HepG2 (cell line): ENCODE data around the gene HLA-DMB. TPM values are rescaled to one million over a fixed set of nuclear protein-coding genes. Genes with fewer than 3 reads are reported as not detected.

Source experiments
- ATAC-seq: fragments of 200-7000 bp; cut with Tn5 transposase; 3 replicates; pipeline ENCODE4 v1.9.1; 2020; ENCODE audit warnings: mild to moderate bottlenecking, moderate library complexity
- BruUV-seq: library from RNA; stranded (reverse); fragments of 400-500 nt; replicated peaks from 2 replicates; lab custom pipeline; 2021; lab: Mats Ljungman, UMichigan
- CTCF ChIA-PET: fragments of 300-600 bp; formaldehyde crosslinking; extraction: SDS; loops from one replicate; lab custom pipeline; 2021; ENCODE audit warnings: low total read pairs, inconsistent platforms, low intra/inter-chr PET ratio; lab: Yijun Ruan, JAX
- POLR2A ChIA-PET: fragments of 350-600 bp; sonication (Branson Sonifier 250); formaldehyde crosslinking; loops from one replicate; lab custom pipeline; 2020; ENCODE audit warnings: antibody characterized with exemption, inconsistent platforms; lab: Yijun Ruan, JAX
- DNase-seq: peaks from one replicate; pipeline ENCODE4 v3.0.0-alpha.2; 2015; ENCODE audit warnings: low spot score
- FAIRE-seq: peaks from 3 replicates; lab custom pipeline; 2011; peaks lifted over from hg19 to GRCh38; lab: Jason Lieb, UNC
- H2AFZ ChIP-seq: one replicate; pipeline ENCODE4 v1.6.1; 2011; ENCODE audit warnings: low read length, inconsistent platforms
- H3K27ac ChIP-seq: fragments of 300-600 bp; 3 replicates; pipeline ENCODE4 v1.8.0; 2011; ENCODE audit warnings: mixed run types, mild to moderate bottlenecking, mixed read lengths, low read length, inconsistent platforms; ENCODE audit not compliant: insufficient read depth; ENCODE audit errors: extremely low read length
- H3K27me3 ChIP-seq, 2 experiments: fragments of 200-600 bp in 1 of 2; 2 replicates in 1 of 2; 3 replicates in 1 of 2; pipeline versions ENCODE4 v1.6.0 to v1.8.0; 2011; ENCODE audit warnings: low read length in 2 of 2, mild to moderate bottlenecking in 2 of 2, moderate library complexity in 2 of 2, inconsistent platforms in 1 of 2; ENCODE audit not compliant: insufficient read depth in 2 of 2, control insufficient read depth in 1 of 2
- H3K36me3 ChIP-seq, 2 experiments: fragments of 200-600 bp in 1 of 2; replicated peaks in 1 of 2; 2 replicates in 1 of 2; 3 replicates in 1 of 2; pipeline versions ENCODE4 v1.5.1 to v1.8.0; 2011; ENCODE audit warnings: low read length in 2 of 2, inconsistent platforms in 1 of 2; ENCODE audit not compliant: insufficient read depth in 2 of 2, control insufficient read depth in 1 of 2
- H3K4me1 ChIP-seq: 2 replicates; pipeline ENCODE4 v1.5.1; 2012; ENCODE audit warnings: low read length, inconsistent platforms; ENCODE audit not compliant: insufficient read depth
- H3K4me2 ChIP-seq: 2 replicates; pipeline ENCODE4 v1.6.0; 2011; ENCODE audit warnings: low read depth, low read length, inconsistent platforms
- H3K4me3 ChIP-seq, 3 experiments: fragments of 200-600 bp in 1 of 3; sonication (generic), shearing (Covaris generic) in 1 of 3; replicated peaks in 1 of 3; 2 replicates each; pipeline ENCODE4 v1.5.1; 2011 to 2016; ENCODE audit warnings: low read length in 3 of 3, inconsistent platforms in 2 of 3, low read depth in 2 of 3, mild to moderate bottlenecking in 2 of 3, control low read depth in 1 of 3, mixed read lengths in 1 of 3; ENCODE audit not compliant: insufficient read depth in 1 of 3
- H3K79me2 ChIP-seq: one replicate; pipeline ENCODE4 v1.6.1; 2011; ENCODE audit warnings: low read length, inconsistent platforms; ENCODE audit not compliant: insufficient read depth
- H3K9ac ChIP-seq: 2 replicates; pipeline ENCODE4 v1.6.0; 2011; ENCODE audit warnings: mild to moderate bottlenecking, low read depth, low read length, inconsistent platforms; ENCODE audit not compliant: insufficient read depth
- H3K9me3 ChIP-seq: 2 replicates; pipeline ENCODE4 v1.5.1; 2012; ENCODE audit warnings: mild to moderate bottlenecking, low read length
- H4K20me1 ChIP-seq: 2 replicates; pipeline ENCODE4 v1.6.0; 2011; ENCODE audit warnings: inconsistent platforms, mild to moderate bottlenecking, low read length, moderate library complexity; ENCODE audit not compliant: insufficient read depth
- KLF16 ChIP-seq, 2 experiments: sonication (generic) in 1 of 2; formaldehyde crosslinking in 1 of 2; IDR thresholded peaks; 2 replicates each; pipeline versions ENCODE4 v1.6.1 to v1.8.0; 2016 to 2023; ENCODE audit warnings: missing genetic modification reagents in 2 of 2, missing compliant biosample characterization in 1 of 2
- MIER2 ChIP-seq: IDR thresholded peaks from 2 replicates; pipeline ENCODE4 v1.6.1; 2016; ENCODE audit warnings: missing biosample characterization, missing genetic modification reagents
- RARA ChIP-seq: IDR thresholded peaks from 2 replicates; pipeline ENCODE4 v1.6.1; 2016; ENCODE audit warnings: missing genetic modification reagents, missing compliant biosample characterization
- SALL2 ChIP-seq: sonication (generic); formaldehyde crosslinking; IDR thresholded peaks from 2 replicates; pipeline ENCODE4 v1.8.1; 2023; ENCODE audit warnings: mild to moderate bottlenecking, missing genetic modification reagents, inconsistent platforms
- SAP130 ChIP-seq: IDR thresholded peaks from 2 replicates; pipeline ENCODE4 v1.6.1; 2016; ENCODE audit warnings: low read depth
- SP4 ChIP-seq: sonication (generic); formaldehyde crosslinking; IDR thresholded peaks from 2 replicates; pipeline ENCODE4 v1.8.1; 2023; ENCODE audit warnings: mild to moderate bottlenecking, missing genetic modification reagents
- THYN1 ChIP-seq: sonication (generic); formaldehyde crosslinking; IDR thresholded peaks from 2 replicates; pipeline ENCODE4 v1.8.1; 2023; ENCODE audit warnings: low read depth, mild to moderate bottlenecking, moderate library complexity, missing genetic modification reagents, borderline replicate concordance
- XRCC5 ChIP-seq: fragments of 200-400 bp; formaldehyde crosslinking; optimal IDR thresholded peaks from 2 replicates; pipeline ENCODE3; 2017; ENCODE audit warnings: mild to moderate bottlenecking, low read length
- YEATS4 ChIP-seq: sonication (generic); formaldehyde crosslinking; IDR thresholded peaks from 2 replicates; pipeline ENCODE4 v1.4.0; 2020; ENCODE audit warnings: missing genetic modification reagents, borderline replicate concordance
- ZBTB7A ChIP-seq: sonication (generic); formaldehyde crosslinking; IDR thresholded peaks from 2 replicates; pipeline ENCODE4 v1.8.0; 2022; ENCODE audit warnings: mild to moderate bottlenecking, missing genetic modification reagents
- ZFP1 ChIP-seq: IDR thresholded peaks from 2 replicates; pipeline ENCODE4 v1.6.1; 2016
- ZFP41 ChIP-seq: sonication (generic); formaldehyde crosslinking; IDR thresholded peaks from 2 replicates; pipeline ENCODE4 v1.4.0; 2020; ENCODE audit warnings: mild to moderate bottlenecking, missing genetic modification reagents, borderline replicate concordance
- ZNF333 ChIP-seq: sonication (generic); formaldehyde crosslinking; IDR thresholded peaks from 2 replicates; pipeline ENCODE4 v1.4.0; 2020; ENCODE audit warnings: mild to moderate bottlenecking, missing genetic modification reagents, borderline replicate concordance
- ZNF83 ChIP-seq: sonication (generic); formaldehyde crosslinking; IDR thresholded peaks from 2 replicates; pipeline ENCODE4 v1.4.0; 2020; ENCODE audit warnings: missing genetic modification reagents, mild to moderate bottlenecking, borderline replicate concordance
- ZNF879 ChIP-seq: sonication (generic); formaldehyde crosslinking; IDR thresholded peaks from 2 replicates; pipeline ENCODE4 v1.8.1; 2023; ENCODE audit warnings: missing genetic modification reagents
- WGBS: methylation state at CpG from one replicate; pipeline ENCODE4 v1.1.6; 2017; ENCODE audit warnings: low lambda C conversion rate; 5-methylcytosine and 5-hydroxymethylcytosine counted together
- in situ Hi-C: cut with HindIII; loops from 2 replicates; pipeline ENCODE4 v1.10.0; 2017; ENCODE audit warnings: low pct_unique_long_range_greater_than_20kb; ENCODE audit not compliant: extremely low pct_ligation_motif_present
- intact Hi-C: fragments of 100-400 bp; cut with micrococcal nuclease; formaldehyde crosslinking; loops from one replicate; pipeline ENCODE4 v1.10.0; 2022; ENCODE audit not compliant: unreplicated experiment
- polyA plus RNA-seq, 8 experiments: library from polyadenylated mRNA; depleted of rRNA in 3 of 8; stranded (reverse) in 7 of 8; unstranded in 1 of 8; fragments of >200 nt; fragmentation: Illumina TruSeq in 4 of 8; extraction: Trizol in 4 of 8; gene quantifications; 2 replicates each; pipeline versions ENCODE4 v1.2.1 to v1.2.3, GENCODE V29; 2011 to 2016; ENCODE audit warnings: low read depth in 4 of 8, missing spikeins in 1 of 8, mixed read lengths in 1 of 8; ENCODE audit not compliant: insufficient read depth in 1 of 8
- total RNA-seq, 5 experiments: library from RNA; depleted of rRNA; stranded (reverse); fragments of >200 nt; fragmentation: Illumina TruSeq; extraction: Trizol; gene quantifications; 2 replicates each; pipeline ENCODE4 v1.2.3, GENCODE V29; 2016; ENCODE audit warnings: low read depth in 1 of 5
- TF ChIP-seq, protein P1 (sequence below): sonication (generic); formaldehyde crosslinking; IDR thresholded peaks from 2 replicates; pipeline ENCODE4 v1.4.0; 2020; ENCODE audit warnings: mild to moderate bottlenecking, missing genetic modification reagents
- TF ChIP-seq, protein P2 (sequence below): sonication (generic); formaldehyde crosslinking; IDR thresholded peaks from 2 replicates; pipeline ENCODE4 v1.5.0; 2020; ENCODE audit warnings: missing genetic modification reagents, mild to moderate bottlenecking, borderline replicate concordance
- TF ChIP-seq, protein P3 (sequence below): sonication (generic); formaldehyde crosslinking; IDR thresholded peaks from 2 replicates; pipeline ENCODE4 v1.8.0; 2022; ENCODE audit warnings: missing genetic modification reagents, low read depth, mild to moderate bottlenecking, borderline replicate concordance
- TF ChIP-seq, protein P4 (sequence below): sonication (generic); formaldehyde crosslinking; IDR thresholded peaks from 2 replicates; pipeline ENCODE4 v1.8.0; 2022; ENCODE audit warnings: missing genetic modification reagents, mild to moderate bottlenecking, moderate library complexity, borderline replicate concordance

Gene HLA-DMB
- total and polyA plus RNA-seq, 2 of the 13 experiments (the other 11 are each of a cell fraction or from before 2014, with no cell fraction given), result not detected

DNA sequence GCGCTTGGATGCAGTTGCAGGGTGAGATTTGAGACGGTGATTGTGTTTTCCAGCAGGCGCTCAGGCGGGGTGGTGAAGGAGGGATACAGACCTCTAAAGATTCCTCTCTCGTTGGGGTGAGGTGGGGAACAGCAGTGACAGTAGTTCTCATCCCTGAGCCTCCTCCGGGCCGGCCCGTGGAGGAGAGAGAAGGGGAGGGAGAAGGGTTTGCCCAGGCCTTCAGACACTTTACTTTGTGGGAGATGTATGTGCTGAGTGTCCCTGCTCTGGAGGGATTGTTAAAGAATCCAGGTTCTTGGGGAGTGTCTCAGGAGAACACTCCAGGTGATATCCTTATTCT is 45.9 kb downstream of the HLA-DMB start:
- H3K4me1 ChIP-seq, result peaks cover 25% of the 10 kb centered on the region
- WGBS, result 0% methylated on average over 8 of the region's 8 CpGs
- in situ Hi-C loops, result no loop called here
- DNase-seq, result no peak
- H2AFZ ChIP-seq, result peak overlapping the region; percentile 83
- peak overlapping the region; percentile 64 for H3K27ac ChIP-seq
- ChIA-PET CTCF (no interaction called here), POLR2A (interaction anchor here (0.5 to 2.8 kb wide), 18 partner anchors 8 to 305 kb away, joined by 3 to 106 read pairs (median 9); partner anchors contain the start of genes BRD2, HLA-DMA, PSMB9 and TAP1)
- no peak for FAIRE-seq
- intact Hi-C loops, result no loop called here
- H3K36me3 ChIP-seq, result no peaks in the 10 kb centered on the region
- peak overlapping the region; percentile 92 for H3K4me2 ChIP-seq
- peak overlapping the region; percentile 66 to 90 (median 74) for H3K4me3 ChIP-seq
- no peaks in the 10 kb centered on the region for H4K20me1 ChIP-seq
- H3K27me3 ChIP-seq, result no peaks in the 10 kb centered on the region; a peak in 1 of 5 replicates
- peak; percentile 56 for ATAC-seq
- BruUV-seq, result no TSS peak
- no peaks in the 10 kb centered on the region for H3K9me3 ChIP-seq
- H3K9ac ChIP-seq, result peak overlapping the region; percentile 75
- peaks cover 2% of the 10 kb centered on the region for H3K79me2 ChIP-seq
- TF ChIP-seq ZFP1 (CRISPR knock-in tag), result no peak
- no peak for TF ChIP-seq SAP130 (CRISPR knock-in tag)
- no peak for TF ChIP-seq SP4 (CRISPR knock-in tag)
- TF ChIP-seq, protein P1, sequence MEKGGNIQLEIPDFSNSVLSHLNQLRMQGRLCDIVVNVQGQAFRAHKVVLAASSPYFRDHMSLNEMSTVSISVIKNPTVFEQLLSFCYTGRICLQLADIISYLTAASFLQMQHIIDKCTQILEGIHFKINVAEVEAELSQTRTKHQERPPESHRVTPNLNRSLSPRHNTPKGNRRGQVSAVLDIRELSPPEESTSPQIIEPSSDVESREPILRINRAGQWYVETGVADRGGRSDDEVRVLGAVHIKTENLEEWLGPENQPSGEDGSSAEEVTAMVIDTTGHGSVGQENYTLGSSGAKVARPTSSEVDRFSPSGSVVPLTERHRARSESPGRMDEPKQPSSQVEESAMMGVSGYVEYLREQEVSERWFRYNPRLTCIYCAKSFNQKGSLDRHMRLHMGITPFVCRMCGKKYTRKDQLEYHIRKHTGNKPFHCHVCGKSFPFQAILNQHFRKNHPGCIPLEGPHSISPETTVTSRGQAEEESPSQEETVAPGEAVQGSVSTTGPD (CRISPR knock-in tag), result 0 out of 2 replicates have a peak, but pooled peaks have one; percentile 8
- TF ChIP-seq, protein P2, sequence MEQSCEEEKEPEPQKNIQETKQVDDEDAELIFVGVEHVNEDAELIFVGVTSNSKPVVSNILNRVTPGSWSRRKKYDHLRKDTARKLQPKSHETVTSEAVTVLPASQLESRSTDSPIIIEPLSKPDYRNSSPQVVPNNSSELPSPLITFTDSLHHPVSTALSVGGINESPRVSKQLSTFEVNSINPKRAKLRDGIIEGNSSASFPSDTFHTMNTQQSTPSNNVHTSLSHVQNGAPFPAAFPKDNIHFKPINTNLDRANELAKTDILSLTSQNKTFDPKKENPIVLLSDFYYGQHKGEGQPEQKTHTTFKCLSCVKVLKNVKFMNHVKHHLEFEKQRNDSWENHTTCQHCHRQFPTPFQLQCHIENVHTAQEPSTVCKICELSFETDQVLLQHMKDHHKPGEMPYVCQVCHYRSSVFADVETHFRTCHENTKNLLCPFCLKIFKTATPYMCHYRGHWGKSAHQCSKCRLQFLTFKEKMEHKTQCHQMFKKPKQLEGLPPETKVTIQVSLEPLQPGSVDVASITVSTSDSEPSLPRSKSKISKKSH (CRISPR knock-in tag), result no peak
- TF ChIP-seq SALL2 (CRISPR knock-in tag), result no peak
- no peak for TF ChIP-seq RARA (CRISPR knock-in tag)
- no peak for TF ChIP-seq ZNF333
- TF ChIP-seq ZBTB7A (CRISPR knock-in tag), result no peak
- no peak for TF ChIP-seq XRCC5
- TF ChIP-seq YEATS4 (CRISPR knock-in tag), result no peak
- no peak for TF ChIP-seq THYN1 (CRISPR knock-in tag)
- 0 out of 2 replicates have a peak, but pooled peaks have one; percentile 1 for TF ChIP-seq MIER2
- TF ChIP-seq ZNF879, result no peak
- TF ChIP-seq, protein P3, sequence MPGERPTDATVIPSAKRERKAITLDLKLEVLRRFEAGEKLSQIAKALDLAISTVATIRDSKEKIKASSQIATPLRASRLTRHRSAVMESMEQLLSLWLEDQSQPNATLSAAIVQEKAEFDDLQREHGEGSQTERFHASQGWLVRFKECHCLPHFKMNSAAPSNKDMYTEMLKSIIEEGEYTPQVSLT (CRISPR knock-in tag), result no peak
- TF ChIP-seq ZFP41 (CRISPR knock-in tag), result peak; percentile 61; the same call in 1 of the 2 replicates
- TF ChIP-seq ZNF83 (CRISPR knock-in tag), result peak; percentile 0; the same call in 1 of the 2 replicates
- TF ChIP-seq KLF16 (CRISPR knock-in tag; IDR thresholded peaks at IDR 0.05), result 0 out of 4 replicates have a peak, but pooled peaks of 1 of the 2 experiments have one; percentile 51
- TF ChIP-seq, protein P4, sequence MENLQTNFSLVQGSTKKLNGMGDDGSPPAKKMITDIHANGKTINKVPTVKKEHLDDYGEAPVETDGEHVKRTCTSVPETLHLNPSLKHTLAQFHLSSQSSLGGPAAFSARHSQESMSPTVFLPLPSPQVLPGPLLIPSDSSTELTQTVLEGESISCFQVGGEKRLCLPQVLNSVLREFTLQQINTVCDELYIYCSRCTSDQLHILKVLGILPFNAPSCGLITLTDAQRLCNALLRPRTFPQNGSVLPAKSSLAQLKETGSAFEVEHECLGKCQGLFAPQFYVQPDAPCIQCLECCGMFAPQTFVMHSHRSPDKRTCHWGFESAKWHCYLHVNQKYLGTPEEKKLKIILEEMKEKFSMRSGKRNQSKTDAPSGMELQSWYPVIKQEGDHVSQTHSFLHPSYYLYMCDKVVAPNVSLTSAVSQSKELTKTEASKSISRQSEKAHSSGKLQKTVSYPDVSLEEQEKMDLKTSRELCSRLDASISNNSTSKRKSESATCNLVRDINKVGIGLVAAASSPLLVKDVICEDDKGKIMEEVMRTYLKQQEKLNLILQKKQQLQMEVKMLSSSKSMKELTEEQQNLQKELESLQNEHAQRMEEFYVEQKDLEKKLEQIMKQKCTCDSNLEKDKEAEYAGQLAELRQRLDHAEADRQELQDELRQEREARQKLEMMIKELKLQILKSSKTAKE (CRISPR knock-in tag), result no peak
